Progenitor cell of endocrine pancreas (in vitro differentiated cells): ENCODE data around the gene KLHL17. TPM values are rescaled to one million over a fixed set of nuclear protein-coding genes. Genes with fewer than 3 reads are reported as not detected.
A peak's percentile ranks its signal among the peaks of the same experiment; 100 is the strongest.

ENCODE experiments used
- DNase-seq: peaks from one replicate; pipeline ENCODE4 v3.0.0; 2021; ENCODE audit warnings: low spot score; ENCODE audit not compliant: unreplicated experiment
- H3K27ac Mint-ChIP-seq: 2 replicates; pipeline ENCODE4 v1.8.0; 2021; ENCODE audit warnings: mild to moderate bottlenecking, moderate library complexity, mixed read lengths
- H3K27me3 Mint-ChIP-seq: 2 replicates; pipeline ENCODE4 v1.8.0; 2021; ENCODE audit warnings: mixed read lengths
- H3K36me3 Mint-ChIP-seq: 2 replicates; pipeline ENCODE4 v1.8.0; 2022; ENCODE audit warnings: mixed read lengths; ENCODE audit not compliant: insufficient read depth
- H3K4me1 Mint-ChIP-seq: 2 replicates; pipeline ENCODE4 v1.8.0; 2021; ENCODE audit warnings: low read depth, mixed read lengths
- H3K4me3 Mint-ChIP-seq: 2 replicates; pipeline ENCODE4 v1.8.0; 2021; ENCODE audit warnings: low read depth, mild to moderate bottlenecking, moderate library complexity, mixed read lengths
- H3K9me3 Mint-ChIP-seq: 2 replicates; pipeline ENCODE4 v1.8.0; 2021; ENCODE audit warnings: low read depth, mixed read lengths
- total RNA-seq: library from RNA; stranded (reverse); gene quantifications from 2 replicates; pipeline ENCODE4 v1.2.1, GENCODE V29; 2021
- TF ChIP-seq, protein P1 (sequence below): fragments of 200-600 bp; sonication (generic); IDR thresholded peaks from one replicate; pipeline ENCODE4 v1.5.0; 2021; ENCODE audit warnings: antibody characterized with exemption, mild to moderate bottlenecking; ENCODE audit not compliant: unreplicated experiment

Gene KLHL17
- total RNA-seq, 1 donor from 2014 or later = 45.3 TPM

DNA sequence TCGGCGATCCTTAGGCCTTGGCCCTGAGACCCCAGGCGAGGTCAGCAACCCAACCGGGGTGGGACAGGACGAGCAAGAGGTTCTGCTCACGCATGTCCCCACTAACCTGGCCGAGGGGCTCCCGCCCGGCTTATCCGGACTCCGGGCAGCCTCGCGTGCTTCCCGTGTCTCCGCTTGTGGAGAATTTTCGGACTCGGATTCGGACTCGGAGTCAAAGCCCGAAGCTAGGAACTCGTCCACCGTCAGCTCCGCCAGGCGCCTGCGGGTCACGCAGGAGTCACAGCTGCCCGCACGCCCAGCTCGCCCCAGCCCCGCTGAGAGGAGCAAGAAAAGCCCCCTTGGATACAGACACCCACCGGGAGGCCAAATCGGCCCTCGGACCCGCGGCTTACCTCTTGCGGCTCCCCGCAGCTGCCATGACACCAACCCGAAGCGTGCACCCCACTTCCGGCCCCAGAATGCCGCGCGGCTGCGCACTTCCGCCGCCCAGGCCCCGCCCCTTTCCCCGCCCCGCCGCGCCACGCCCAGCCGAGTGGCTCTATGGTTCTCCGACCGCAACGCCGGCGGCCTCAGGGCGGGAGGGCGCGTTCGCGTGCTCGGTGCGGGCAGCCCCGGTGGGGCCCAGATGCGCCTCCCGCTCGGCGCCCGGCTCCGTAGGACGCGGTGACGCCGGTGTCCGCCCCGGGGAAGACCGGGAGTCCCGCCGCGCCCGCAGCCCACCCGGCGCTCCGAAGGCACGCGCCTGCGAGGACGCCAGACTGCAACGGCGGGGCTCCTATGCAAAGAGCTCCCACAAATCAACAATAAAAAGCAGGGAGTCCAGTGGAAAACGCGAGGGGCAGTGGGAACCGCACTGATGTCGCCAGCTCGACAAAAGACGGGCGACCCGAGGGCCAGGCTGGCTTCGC lies 1.3 kb upstream of the KLHL17 start, which contains the start of gene NOC2L:
TSS of gene NOC2L (minus strand) at position 434 of the 908 bp plus-strand sequence. CDS start at position 418, 16 bp downstream.
- peaks cover 7% of the 10 kb centered on the region for H3K4me1 Mint-ChIP-seq
- peaks cover 7% of the 10 kb centered on the region for H3K36me3 Mint-ChIP-seq
- no peaks in the 10 kb centered on the region for H3K27me3 Mint-ChIP-seq
- DNase-seq = peak; percentile 94
- H3K9me3 Mint-ChIP-seq = no peaks in the 10 kb centered on the region
- H3K4me3 Mint-ChIP-seq = peak within 1 kb of the TSS; percentile 85
- peak within 1 kb of the TSS; percentile 50 for H3K27ac Mint-ChIP-seq
- TF ChIP-seq, protein P1, sequence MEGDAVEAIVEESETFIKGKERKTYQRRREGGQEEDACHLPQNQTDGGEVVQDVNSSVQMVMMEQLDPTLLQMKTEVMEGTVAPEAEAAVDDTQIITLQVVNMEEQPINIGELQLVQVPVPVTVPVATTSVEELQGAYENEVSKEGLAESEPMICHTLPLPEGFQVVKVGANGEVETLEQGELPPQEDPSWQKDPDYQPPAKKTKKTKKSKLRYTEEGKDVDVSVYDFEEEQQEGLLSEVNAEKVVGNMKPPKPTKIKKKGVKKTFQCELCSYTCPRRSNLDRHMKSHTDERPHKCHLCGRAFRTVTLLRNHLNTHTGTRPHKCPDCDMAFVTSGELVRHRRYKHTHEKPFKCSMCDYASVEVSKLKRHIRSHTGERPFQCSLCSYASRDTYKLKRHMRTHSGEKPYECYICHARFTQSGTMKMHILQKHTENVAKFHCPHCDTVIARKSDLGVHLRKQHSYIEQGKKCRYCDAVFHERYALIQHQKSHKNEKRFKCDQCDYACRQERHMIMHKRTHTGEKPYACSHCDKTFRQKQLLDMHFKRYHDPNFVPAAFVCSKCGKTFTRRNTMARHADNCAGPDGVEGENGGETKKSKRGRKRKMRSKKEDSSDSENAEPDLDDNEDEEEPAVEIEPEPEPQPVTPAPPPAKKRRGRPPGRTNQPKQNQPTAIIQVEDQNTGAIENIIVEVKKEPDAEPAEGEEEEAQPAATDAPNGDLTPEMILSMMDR = no peak

DNA sequence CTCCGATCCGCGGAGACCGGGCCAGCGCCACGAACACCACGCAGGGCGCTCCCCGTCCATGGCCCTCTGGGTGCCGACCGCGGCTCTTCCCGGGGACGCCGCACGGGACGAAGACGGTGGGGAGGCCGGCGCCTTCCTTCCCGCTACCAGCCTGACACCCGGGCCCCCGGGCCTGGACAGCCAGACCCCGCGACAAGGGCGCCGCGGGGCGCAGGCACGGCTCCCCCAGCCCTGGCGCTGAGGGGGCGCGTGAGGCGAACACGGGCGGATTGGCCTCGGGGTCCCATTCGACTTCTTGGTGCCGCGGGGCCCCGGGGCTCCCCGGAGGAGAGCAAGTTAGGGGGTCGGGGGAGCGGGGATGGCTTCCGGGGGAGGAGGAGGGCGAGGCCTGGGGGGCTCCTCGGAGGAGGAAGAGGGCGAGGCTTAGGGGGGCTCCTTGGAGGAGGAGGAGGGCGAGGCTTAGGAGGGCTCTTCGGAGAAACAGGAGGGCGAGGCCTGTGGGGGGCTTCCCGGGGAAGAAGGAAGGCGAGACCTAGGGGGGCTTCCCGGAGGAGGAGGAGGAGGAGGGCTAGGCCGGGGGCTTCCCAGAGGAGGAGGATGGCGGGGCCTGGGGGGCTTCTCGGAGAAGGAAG lies 537 bp upstream of the KLHL17 start:
- Mint-ChIP-seq H3K4me1 (peaks cover 7% of the 10 kb centered on the region), H3K27ac (no peak overlapping the region), H3K27me3 (no peaks in the 10 kb centered on the region), H3K9me3 (no peaks in the 10 kb centered on the region), H3K4me3 (peak overlapping the region; percentile 85), H3K36me3 (peaks cover 7% of the 10 kb centered on the region)
- TF ChIP-seq, protein P1 = no peak
- DNase-seq = no peak

DNA sequence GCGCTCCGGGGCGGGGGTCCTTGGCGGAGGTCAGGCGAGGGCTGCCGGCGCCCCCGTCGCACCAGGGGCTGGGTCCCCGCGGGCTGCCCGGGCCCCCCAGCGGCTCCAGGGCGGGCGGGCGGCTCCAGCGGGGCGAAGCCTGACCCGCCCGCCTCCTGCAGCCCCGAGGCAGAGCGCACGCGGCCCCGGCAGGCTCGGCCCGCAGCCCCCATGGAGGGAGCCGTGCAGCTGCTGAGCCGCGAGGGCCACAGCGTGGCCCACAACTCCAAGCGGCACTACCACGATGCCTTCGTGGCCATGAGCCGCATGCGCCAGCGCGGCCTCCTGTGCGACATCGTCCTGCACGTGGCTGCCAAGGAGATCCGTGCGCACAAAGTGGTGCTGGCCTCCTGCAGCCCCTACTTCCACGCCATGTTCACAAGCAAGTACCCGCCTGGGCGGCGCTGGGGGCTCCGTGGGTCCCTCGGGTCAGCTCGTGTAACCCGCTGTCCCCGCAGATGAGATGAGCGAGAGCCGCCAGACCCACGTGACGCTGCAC lies 817 bp downstream of the KLHL17 start:
- H3K4me3 Mint-ChIP-seq = peak overlapping the region; percentile 58
- peaks cover 6% of the 10 kb centered on the region for H3K36me3 Mint-ChIP-seq
- H3K4me1 Mint-ChIP-seq = peaks cover 7% of the 10 kb centered on the region
- DNase-seq = no peak
- H3K9me3 Mint-ChIP-seq = no peaks in the 10 kb centered on the region
- no peaks in the 10 kb centered on the region for H3K27me3 Mint-ChIP-seq
- H3K27ac Mint-ChIP-seq = no peak overlapping the region
- TF ChIP-seq, protein P1 = no peak

DNA sequence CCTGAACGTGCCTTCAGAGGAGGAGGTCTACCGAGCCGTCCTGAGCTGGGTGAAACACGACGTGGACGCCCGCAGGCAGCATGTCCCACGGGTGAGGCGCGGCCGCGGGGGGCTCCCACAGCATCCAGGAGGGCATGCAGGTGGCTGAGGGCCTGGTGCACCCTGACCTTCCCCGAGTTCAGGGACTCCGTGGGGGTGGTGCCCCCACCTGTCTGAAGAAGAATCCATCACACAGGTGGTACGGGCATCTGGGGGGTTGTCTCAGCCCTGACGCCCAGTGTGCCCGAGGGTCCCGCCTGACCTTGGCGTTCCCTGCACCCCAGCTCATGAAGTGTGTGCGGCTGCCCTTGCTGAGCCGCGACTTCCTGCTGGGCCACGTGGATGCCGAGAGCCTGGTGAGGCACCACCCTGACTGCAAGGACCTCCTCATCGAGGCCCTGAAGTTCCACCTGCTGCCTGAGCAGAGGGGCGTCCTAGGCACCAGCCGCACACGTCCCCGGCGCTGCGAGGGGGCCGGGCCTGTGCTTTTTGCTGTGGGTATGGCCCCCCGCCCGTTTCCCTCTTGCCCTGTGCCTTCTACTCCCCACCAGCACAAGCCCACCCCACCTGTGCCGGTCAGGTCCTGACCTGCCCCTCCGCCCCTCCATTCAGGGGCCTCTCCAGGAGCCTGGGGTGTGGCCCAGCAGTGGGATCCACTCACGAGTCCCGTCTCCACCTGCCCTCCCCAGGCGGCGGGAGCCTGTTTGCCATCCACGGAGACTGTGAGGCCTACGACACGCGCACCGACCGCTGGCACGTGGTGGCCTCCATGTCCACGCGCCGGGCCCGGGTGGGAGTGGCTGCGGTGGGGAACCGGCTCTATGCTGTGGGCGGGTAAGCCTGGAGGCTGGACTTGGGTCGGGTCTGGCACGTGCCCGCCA lies 2.3 kb downstream of the KLHL17 start:
- DNase-seq = no peak
- Mint-ChIP-seq H3K4me3 (peak overlapping the region; percentile 57), H3K27ac (no peak overlapping the region), H3K27me3 (peaks cover 6% of the 10 kb centered on the region), H3K36me3 (peaks cover 3% of the 10 kb centered on the region), H3K9me3 (no peaks in the 10 kb centered on the region), H3K4me1 (peaks cover 5% of the 10 kb centered on the region)
- TF ChIP-seq, protein P1 = no peak
